Left lung (tissue), 10 donors: ENCODE data around the gene MCF2L. TPM values are rescaled to one million over a fixed set of nuclear protein-coding genes. Genes with fewer than 3 reads are reported as not detected.

Experiments
- ATAC-seq: fragments of 200-7000 bp; cut with Tn5 transposase; one replicate; pipeline ENCODE4 v1.9.1; 2020; ENCODE audit warnings: moderate library complexity
- DNase-seq, 4 donors: peaks; one replicate each; pipeline ENCODE4 v3.0.0-alpha.2; 2013 to 2020
- H3K27ac ChIP-seq, 2 donors: fragments of 200-600 bp; sonication (generic) in 1 of 2; one replicate each; pipeline versions ENCODE4 v1.5.0 to v1.8.0; 2020 to 2021
- H3K27me3 ChIP-seq, 2 donors: fragments of 200-600 bp; sonication (generic) in 1 of 2; one replicate each; pipeline versions ENCODE4 v1.5.0 to v1.8.0; 2020 to 2021
- H3K36me3 ChIP-seq, 2 donors: fragments of 200-600 bp; sonication (generic) in 1 of 2; one replicate each; pipeline versions ENCODE4 v1.5.0 to v1.8.0; 2020 to 2021
- H3K4me1 ChIP-seq, 2 donors: fragments of 200-600 bp; one replicate each; pipeline ENCODE4 v1.8.0; 2021
- H3K4me3 ChIP-seq, 2 donors: fragments of 200-600 bp; sonication (generic) in 1 of 2; one replicate each; pipeline versions ENCODE4 v1.5.0 to v1.8.0; 2020 to 2021; ENCODE audit warnings: mild to moderate bottlenecking in 1 of 2
- H3K9me3 ChIP-seq, 2 donors: fragments of 200-600 bp; sonication (generic) in 1 of 2; one replicate each; pipeline versions ENCODE4 v1.5.0 to v1.8.0; 2020 to 2021
- CTCF ChIP-seq, 2 donors: fragments of 200-600 bp; sonication (generic) in 1 of 2; IDR thresholded peaks; one replicate each; pipeline versions ENCODE4 v1.5.0 to v1.8.0; 2021; ENCODE audit warnings: antibody characterized with exemption in 2 of 2
- intact Hi-C, 2 donors: fragments of 100-400 bp; cut with DNase I; formaldehyde crosslinking; loops; one replicate each; pipeline versions ENCODE4 v1.11.2 to v1.14.2; 2022
- polyA plus RNA-seq, 6 donors: library from polyadenylated mRNA; unstranded; fragments of 120-200 nt; gene quantifications; one replicate each; pipeline ENCODE4 v1.2.1, GENCODE V29; 2013; ENCODE audit not compliant: insufficient read length in 6 of 6
- total RNA-seq, 2 donors: library from RNA; stranded (reverse); fragmentation: NEBNext Ultra II Directional; extraction: Animal tissue kit (Norgen Biotek cat#: 25700); gene quantifications; one replicate each; pipeline ENCODE4 v1.2.1, GENCODE V29; 2021
- donor health status: DM: no; HTN: yes; CAD: no.
- donor health status: DM: no; HTN: no; CAD: no.

The MCF2L gene
- total and polyA plus RNA-seq, 8 donors, result 22.2 to 39.5 (median 33.7) TPM

GRCh38 chr13:113083022-113083373, 114.0 kb downstream of the MCF2L start:
- H3K27ac ChIP-seq, result no peak overlapping the region
- TF ChIP-seq CTCF (IDR thresholded peaks at IDR 0.05), result no peak
- ATAC-seq (no peak), DNase-seq (peak in 1 of 4 donors; percentile 61)
- H3K4me3 ChIP-seq, result no peak overlapping the region
- no peaks in the 10 kb centered on the region for H3K27me3 ChIP-seq
- intact Hi-C loops, result no loop called here
- no peaks in the 10 kb centered on the region for H3K4me1 ChIP-seq
- peaks cover 0 to 34% of the 10 kb centered on the region in 2 donors for H3K36me3 ChIP-seq
- no peaks in the 10 kb centered on the region for H3K9me3 ChIP-seq

- peak; percentile 93 for ATAC-seq
- DNase-seq, result peak; percentile 15 to 83 (median 80)
- no peaks in the 10 kb centered on the region for H3K4me1 ChIP-seq
- no peaks in the 10 kb centered on the region for H3K9me3 ChIP-seq
- H3K4me3 ChIP-seq, result no peak overlapping the region
- TF ChIP-seq CTCF (IDR thresholded peaks at IDR 0.05), result no peak
- H3K27ac ChIP-seq, result peak overlapping the region in 1 of 2 donors; percentile 39
- intact Hi-C loops, result no loop called here
- H3K27me3 ChIP-seq, result no peaks in the 10 kb centered on the region
- peaks cover 0 to 34% of the 10 kb centered on the region in 2 donors for H3K36me3 ChIP-seq
Measured at GRCh38 chr13:113083402-113084061, 114.5 kb downstream of the MCF2L start.

GRCh38 chr13:113084094-113084942, 115.3 kb downstream of the MCF2L start:
- no peak for TF ChIP-seq CTCF (IDR thresholded peaks at IDR 0.05)
- Histone ChIP-seq H3K27ac (no peak overlapping the region), H3K27me3 (no peaks in the 10 kb centered on the region), H3K4me3 (no peak overlapping the region), H3K36me3 (peaks cover 0 to 32% of the 10 kb centered on the region in 2 donors), H3K4me1 (no peaks in the 10 kb centered on the region), H3K9me3 (no peaks in the 10 kb centered on the region)
- DNase-seq (peak in 1 of 4 donors; percentile 65), ATAC-seq (no peak)
- intact Hi-C loops, result no loop called here

- ATAC-seq, result no peak
- Histone ChIP-seq H3K36me3 (peaks cover 0 to 38% of the 10 kb centered on the region in 2 donors), H3K27me3 (no peaks in the 10 kb centered on the region), H3K4me3 (no peak overlapping the region), H3K9me3 (no peaks in the 10 kb centered on the region), H3K4me1 (no peaks in the 10 kb centered on the region), H3K27ac (no peak overlapping the region)
- peak in 1 of 4 donors; percentile 66 for DNase-seq
- intact Hi-C loops, result no loop called here
- no peak for TF ChIP-seq CTCF (IDR thresholded peaks at IDR 0.05)
Measured at GRCh38 chr13:113084943-113085540, 116.0 kb downstream of the MCF2L start.
